ENCODE data around the gene ZNF382. TPM values are rescaled to one million over a fixed set of nuclear protein-coding genes. Genes with fewer than 3 reads are reported as not detected.
"Not testable (repeated sequence)": the region's sequence is repeated elsewhere in the genome, so short reads cannot be mapped to it uniquely, and the experiment has no call there.

ZNF382 gene
- 110 TPM for total RNA-seq

- DNase-seq, result peak; percentile 57
These were observed at the start of gene ZNF382 for GRCh38 chr19:36605101-36605876. TSS of gene ZNF382 (plus strand) at chr19:36605313. CDS start at chr19:36609915, 4,602 bp downstream.

- DNase-seq, result no peak
These were observed 40.7 kb upstream of the ZNF382 start for GRCh38 chr19:36564391-36564790.

GRCh38 chr19:36572593-36573019 is 32.5 kb upstream of the ZNF382 start:
- no peak for DNase-seq

- peak; percentile 86 for DNase-seq
These were observed 31.9 kb upstream of the ZNF382 start, which contains the start of gene ZNF529 for GRCh38 chr19:36573020-36573894. TSS of gene ZNF529 (minus strand) at chr19:36573292. CDS start at chr19:36572346, 946 bp downstream.

GRCh38 chr19:36573895-36574720 is 31.0 kb upstream of the ZNF382 start:
- DNase-seq, result no peak

GRCh38 chr19:36574741-36575140 is 30.4 kb upstream of the ZNF382 start:
- no peak for DNase-seq

GRCh38 chr19:36577271-36577996 is 27.7 kb upstream of the ZNF382 start:
- DNase-seq, result no peak

GRCh38 chr19:36579255-36579654 is 25.9 kb upstream of the ZNF382 start:
- DNase-seq, result no peak

- not testable (repeated sequence) for DNase-seq
These were observed 2.4 kb upstream of the ZNF382 start for GRCh38 chr19:36602681-36603080.

- peak; percentile 27 for DNase-seq
These were observed 435 bp upstream of the ZNF382 start for GRCh38 chr19:36604656-36605100.

GRCh38 chr19:36605877-36606478 is 865 bp downstream of the ZNF382 start:
- DNase-seq, result no peak

GRCh38 chr19:36627057-36627456 is 21.9 kb downstream of the ZNF382 start:
- no peak for DNase-seq

- DNase-seq, result no peak
These were observed 30.2 kb downstream of the ZNF382 start for GRCh38 chr19:36635342-36635741.

GRCh38 chr19:36638862-36639510 is 33.9 kb downstream of the ZNF382 start:
- DNase-seq, result no peak

GRCh38 chr19:36646746-36647145 is 41.6 kb downstream of the ZNF382 start:
- DNase-seq, result no peak

GRCh38 chr19:36652958-36653357 is 47.8 kb downstream of the ZNF382 start:
- no peak for DNase-seq

- DNase-seq, result no peak
These were observed 60.7 kb downstream of the ZNF382 start for GRCh38 chr19:36665832-36666231.

GRCh38 chr19:36668646-36669045 is 63.5 kb downstream of the ZNF382 start:
- no peak for DNase-seq

GRCh38 chr19:36672368-36672767 is 67.3 kb downstream of the ZNF382 start:
- no peak for DNase-seq

GRCh38 chr19:36674201-36674600 is 69.1 kb downstream of the ZNF382 start:
- DNase-seq, result no peak

- DNase-seq, result no peak
These were observed 74.3 kb downstream of the ZNF382 start for GRCh38 chr19:36679455-36679854.
